Fibroblast of skin of abdomen (primary cell): ENCODE results near the gene IQGAP3.

Experiments used
- DNase-seq: peaks from one replicate; pipeline ENCODE4 v3.0.0-alpha.2; 2013

The IQGAP3 gene

DNA sequence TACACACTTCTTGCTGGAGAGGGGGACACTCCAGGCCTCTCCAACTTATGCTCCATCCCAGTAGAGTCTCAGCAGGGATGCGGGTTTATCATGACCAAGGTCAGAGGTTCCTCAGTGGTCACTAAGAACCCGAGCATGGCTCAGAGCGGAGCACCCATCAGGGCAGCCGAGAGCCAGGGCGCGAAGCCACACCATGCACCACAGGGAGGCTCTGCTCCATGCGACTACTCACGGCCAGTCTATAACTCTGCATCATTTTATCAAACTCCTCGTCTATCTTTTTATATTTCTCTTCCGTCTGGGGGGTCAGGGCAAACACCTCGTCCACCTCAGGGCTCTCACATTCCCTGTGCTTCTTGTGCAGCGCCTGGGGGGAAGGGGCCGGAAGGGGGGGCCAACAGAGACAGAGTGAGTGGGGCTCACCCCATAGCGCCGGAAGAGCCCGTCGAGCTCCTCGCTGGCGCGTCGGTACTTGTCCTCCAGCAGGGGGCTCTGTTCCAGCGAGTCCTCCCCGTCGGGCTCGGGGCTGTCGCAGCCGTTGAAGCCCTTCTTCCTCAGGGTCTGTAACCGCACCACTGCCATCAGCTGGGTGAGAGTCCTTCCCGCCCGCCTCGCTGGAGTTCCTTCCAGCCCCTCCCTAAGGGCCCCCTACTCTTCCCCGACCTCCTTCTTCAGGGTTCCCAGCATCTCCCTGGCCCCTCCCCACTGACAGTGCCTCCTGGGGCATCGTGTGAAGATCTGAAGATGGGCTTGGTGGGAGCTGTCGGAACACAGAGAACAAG is 91.8 kb downstream of the IQGAP3 start:
- DNase-seq = peak; percentile 49

DNA sequence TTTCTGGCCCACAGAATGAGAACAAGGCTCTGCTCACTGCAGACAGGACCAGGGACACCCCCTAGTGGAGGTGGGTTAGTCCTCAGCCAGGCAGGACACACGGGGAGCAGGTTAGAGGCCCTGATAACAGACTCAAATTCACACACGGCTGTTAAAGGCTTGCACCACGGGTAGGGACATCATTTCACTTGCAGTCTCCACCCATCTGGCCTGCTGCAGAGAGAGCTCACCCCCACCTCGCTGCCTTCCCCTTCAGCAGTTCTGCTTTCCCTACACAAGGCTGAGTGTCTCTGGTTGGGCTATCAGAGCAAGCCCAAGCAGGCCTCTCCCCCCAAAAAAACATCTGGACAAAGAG is 92.4 kb downstream of the IQGAP3 start:
- DNase-seq = no peak

DNA sequence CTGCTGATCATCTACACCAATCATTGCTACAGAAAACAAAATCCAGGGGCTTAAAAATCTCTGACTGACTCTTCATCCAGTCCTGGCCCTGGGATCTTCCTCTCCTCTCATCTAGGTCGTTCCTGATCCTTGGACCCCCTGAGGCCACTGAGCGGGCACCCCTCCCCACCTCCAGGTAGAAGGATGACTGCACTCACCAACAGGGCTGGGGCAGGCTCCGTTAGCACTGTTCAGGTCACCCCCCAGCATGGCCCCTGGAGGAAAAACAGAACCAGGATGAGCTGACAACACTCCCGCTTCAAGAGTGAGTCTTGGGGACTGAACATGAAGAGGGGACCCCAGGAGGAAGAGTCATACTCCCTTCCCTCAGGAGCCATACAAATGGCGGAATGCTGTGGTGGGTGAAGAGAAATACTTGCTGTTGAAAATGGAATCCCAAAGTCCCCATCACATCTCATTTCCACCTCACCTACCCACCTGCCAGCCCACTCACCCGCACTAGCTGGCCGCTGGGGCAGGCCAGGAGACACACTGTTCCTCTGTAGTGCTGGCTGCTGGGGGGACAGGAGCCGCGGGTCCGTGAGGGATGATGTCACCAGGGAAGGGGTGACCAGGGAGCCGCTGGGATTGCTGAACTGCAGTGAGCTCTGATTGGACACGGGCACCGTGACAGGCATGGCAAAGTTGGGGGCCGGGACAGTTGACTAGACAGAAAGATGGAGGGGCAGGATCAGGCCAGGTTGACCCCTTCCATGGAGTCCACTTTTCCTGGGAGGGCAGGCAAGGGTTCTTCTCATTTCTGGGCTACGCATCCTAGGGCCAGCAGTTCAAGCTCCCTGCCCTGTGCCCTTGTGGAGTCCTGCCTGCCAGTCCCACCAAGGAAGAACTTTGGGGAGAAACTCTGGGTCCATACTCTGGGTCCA is 93.0 kb downstream of the IQGAP3 start:
- no peak for DNase-seq

DNA sequence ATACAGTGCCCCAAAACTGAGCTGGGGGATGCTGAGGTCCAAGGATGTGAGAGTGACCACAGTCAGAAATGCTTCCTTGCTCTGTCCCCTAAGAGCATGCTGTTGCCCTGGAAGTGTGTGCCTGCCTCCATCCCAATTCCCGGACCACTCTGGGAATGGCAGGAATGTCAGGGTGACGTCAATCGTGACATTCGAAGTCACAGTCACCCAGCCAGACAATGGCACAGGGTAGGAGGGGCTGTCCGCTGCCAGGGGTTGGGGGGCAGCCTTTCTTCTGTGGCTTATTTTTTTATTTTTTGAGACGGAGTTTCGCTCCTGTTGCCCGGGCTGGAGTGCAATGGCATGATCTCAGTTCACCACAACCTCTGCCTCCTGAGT is 94.1 kb downstream of the IQGAP3 start:
- no peak for DNase-seq

DNA sequence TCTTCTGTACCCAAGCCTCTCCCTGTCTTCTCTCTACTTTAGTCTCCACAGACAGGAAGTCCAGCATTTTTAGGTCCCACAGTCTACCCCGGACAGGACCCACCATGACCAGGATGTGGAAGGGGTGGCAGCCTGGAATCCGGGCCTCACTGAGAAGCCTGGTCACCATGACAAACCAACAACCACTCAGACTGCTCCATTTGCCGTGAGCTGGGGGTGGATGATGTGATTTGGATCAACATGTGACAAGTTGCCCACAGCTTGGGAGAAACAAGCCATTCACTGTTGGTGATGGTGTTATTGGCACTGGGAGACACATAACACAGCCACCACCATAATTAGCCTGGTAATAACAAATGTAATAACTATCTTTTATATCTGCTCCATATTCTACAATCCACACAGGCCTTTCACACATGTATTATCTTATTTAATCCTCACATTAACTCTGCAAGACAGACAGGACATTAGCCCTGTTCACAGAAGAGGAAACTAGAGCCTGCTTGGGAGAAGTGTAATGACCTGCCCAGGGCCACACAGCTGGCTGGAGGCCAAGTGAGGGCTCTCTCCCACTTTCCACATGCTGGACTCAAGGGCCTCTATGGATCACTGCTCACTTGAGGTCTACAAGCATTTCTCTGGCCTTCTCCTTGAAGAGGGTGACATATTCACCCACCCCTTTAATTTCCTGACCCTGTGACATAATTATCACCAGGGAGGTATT is 94.7 kb downstream of the IQGAP3 start:
- DNase-seq = no peak

DNA sequence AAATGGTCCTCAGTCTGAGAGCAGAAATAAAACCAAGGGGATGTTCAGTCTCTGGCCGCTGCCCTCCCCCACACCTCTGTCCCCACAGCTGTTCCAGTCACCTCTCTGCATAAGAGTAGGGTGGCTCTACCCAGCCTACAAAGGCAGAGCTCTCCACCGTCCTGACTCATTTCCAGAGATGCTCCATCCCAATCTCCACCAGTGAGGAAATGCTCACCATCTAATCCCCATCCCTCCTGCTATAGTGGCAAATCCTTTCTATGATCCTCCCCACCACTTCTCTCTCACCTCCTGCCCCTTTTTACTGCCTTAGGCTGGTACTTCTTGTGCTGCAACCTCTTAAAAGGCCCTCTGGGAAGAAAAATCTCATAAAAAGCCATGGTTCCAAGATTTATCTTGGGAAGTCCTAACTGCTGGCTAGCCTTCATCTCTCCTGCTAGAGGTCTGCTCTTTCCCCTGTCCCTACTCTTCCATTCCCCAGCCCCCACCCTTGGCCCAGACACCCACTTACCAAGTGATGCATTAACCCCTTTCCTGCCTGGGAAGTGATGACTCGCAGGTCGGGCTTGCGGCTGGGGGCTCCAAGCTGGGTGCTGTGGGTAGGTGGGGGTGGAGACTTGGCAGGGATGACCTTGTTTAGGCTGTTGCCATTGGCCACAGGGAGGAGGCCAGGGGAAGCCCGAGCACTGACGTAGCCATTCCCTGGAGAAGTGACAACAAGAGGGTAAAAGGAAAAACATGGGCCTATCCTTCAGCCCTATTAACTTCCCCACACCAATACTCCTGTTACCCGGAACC is 95.7 kb downstream of the IQGAP3 start:
- peak; percentile 86 for DNase-seq

DNA sequence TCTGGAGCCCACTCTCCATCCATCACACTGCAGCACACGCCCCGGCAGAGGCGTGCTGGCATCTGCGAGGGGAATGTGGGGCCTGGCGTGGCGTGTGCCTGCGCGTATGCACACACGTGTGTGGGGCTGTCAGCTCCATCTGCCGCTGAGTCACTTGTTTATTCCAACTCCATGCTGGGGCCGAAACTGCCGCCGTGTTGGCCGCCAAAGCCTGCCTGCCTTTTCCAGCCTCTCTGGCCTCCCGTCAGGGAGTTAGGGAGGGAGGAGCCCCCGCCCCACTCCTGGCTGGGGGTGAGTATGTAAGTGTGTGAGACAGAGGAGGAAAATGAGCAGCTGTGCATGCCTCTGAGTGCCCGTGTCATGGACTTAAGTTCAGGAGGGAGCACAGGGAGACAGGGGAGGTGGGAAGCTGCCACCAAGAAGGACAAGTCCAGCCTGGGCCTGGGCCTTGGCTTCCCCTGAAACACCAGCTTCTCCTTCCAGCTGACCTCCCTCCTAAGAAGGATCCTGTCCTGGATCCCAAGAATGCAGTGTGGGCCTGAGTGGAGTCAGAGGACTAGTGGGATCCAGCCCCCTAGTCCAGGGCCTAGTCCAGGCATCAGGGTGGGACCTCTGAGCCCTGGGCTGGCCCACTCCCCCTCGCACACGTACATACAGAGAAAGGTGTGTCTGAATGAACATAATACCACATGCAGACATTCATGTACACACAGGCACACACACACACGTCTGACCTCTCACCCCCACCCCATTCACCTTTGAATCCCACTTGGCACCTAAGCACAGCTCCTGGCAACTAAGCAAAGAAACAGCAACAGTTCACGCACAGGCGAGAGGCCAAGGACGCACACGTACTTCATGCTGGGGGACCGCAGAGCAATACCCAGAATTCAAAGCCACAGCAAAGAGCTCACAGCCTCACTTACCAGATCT is 96.5 kb downstream of the IQGAP3 start:
- DNase-seq = peak; percentile 76
